Globus pallidus (tissue), 1 donor: ENCODE data around the gene SORD.
"Not testable (repeated sequence)": the region's sequence is repeated elsewhere in the genome, so short reads cannot be mapped to it uniquely, and the experiment has no call there.

ENCODE experiments used
- DNase-seq: peaks from one replicate; pipeline ENCODE4 v3.0.0-alpha.2; 2015; ENCODE audit warnings: low spot score

Gene SORD

DNA sequence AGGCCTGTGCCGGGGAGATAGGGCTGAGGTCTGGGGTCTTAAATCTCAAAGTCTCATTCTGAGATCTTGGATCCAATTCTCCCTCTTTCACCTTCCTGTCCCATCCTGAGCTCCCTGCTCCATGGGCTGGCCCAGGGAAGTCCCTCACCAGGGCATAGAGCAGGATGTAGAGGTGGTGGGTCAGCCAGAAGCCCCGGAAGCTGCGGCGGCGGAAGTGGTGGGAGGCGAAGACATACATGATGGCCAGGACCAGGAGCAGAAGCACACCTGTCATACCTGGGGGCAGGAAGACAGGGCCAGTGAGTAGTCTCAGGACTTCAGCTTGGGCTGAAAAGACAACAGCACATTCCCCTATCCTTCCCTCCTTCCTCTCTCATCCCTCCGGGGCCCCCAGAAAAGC is 74.5 kb downstream of the SORD start:
- DNase-seq: no peak

DNA sequence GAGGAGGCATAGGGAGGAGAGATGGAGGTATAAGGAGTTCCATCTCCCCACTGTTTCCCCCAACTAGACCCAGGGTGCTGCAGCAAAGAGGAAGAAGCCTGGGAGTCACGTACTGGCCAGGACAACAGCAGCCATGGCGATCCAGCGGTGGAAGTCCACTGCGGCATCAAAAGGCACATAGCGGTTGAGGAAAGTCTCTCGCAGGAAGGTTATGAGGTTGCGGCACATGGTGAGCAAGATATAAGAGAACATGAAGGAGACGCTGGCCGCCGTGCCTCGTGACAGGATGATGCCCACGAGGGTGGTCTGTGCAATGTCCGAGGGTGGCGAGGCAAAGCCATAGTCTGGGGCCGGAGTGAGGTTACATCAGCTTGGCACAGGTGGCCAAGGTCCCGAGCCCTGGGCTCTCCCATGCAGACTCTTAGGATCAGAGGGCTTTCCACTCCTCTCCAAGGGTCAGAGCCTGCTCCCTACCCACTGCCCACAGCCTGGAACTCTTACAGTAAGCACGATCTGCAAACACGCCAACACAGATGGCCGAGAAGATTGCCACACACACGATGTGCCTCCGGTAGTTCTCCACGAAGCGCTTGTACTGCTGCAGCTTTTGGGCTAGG is 76.7 kb downstream of the SORD start:
- no peak for DNase-seq

DNA sequence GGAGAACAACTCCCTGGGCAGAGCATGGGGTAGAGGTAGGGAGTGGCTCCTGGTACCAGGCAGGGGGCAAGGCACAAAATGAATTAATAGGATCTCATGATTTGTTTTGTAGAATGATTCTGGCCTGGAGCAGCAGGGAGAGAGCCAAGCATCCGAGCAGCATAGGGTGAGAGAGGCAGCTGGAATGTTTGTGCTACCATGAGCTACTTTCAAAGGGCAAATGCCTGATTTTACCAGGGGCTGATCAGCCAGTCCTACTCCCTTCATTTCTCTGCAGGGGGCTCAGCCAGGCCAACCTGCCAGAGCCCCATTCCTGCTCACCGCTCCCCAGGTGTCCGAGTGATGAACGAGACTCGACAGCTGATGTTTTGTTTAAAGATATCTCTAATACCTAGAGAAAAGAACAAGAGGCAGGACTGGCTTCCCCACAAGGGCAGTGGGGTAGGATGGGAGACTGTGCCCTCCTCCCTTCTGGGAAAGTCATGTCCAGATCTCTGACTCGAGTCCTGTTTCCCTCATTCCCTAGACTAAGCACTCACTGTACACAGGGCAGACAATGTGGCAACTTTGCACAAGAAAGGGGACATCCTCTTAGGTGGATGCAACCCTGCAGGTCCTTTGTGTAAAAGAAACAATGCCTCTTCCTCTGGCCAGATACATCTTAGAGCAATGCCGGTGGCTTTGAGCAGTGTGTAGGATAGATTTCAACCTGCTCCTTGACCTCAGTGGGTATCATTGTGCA is 78.1 kb downstream of the SORD start:
- DNase-seq: no peak

DNA sequence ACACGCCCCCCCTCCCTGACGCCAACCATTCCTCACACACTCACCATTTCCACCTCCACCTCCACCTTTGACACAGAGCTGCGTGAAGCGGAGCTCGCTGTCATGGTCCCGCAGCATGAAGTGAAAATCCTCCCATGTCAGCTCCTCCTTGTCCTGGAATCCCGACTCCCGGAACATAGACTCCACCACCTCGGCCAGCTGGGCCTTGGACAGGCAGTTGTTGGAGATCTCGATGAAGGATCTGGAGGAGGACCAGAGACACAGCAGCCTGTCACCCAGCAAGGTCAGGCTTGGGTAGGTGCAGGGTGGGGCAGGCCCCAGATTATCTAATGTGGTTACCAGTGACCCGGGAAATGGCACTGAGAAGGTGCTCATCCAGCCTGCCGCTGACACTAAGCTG is 78.8 kb downstream of the SORD start:
- DNase-seq: no peak

DNA sequence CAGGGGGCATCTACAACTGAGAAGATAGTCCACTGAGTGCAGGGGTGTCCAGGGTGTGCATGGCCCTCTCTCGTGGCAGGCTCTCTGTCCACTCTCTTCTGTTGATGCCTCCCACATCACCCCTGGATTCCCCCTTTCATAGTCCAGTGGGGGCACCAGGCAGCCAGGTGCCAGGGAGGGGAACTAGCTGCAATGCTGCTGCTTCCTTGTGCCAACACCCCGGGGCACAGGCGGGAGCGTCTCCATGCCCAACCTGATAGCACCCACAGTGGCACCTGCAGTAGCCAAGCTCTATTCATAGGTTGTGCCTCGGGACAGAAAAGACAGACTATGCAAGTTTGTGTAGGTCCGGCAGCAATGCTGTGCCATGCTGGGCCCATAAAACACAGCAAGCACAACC is 79.2 kb downstream of the SORD start:
- no peak for DNase-seq

DNA sequence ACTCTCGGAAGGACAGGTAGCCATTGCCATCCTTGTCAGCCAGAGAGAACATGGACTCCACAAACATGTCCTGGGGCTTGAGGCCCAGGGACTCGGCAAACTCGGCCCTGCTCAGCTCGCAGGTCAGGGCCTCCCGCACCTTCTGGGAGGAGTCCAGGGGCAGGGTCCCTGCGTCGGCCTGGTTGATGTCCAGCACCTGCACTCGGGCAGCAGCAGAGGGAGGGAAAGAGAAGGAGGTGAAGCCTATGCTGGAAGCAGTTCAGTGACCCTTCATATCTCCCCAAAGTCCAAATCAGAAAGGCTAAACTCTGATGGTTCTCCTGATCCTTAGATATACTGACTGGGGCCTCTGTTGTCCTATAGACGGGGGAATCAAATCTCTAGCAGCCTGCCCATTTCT is 81.2 kb downstream of the SORD start:
- DNase-seq: not testable (repeated sequence)

DNA sequence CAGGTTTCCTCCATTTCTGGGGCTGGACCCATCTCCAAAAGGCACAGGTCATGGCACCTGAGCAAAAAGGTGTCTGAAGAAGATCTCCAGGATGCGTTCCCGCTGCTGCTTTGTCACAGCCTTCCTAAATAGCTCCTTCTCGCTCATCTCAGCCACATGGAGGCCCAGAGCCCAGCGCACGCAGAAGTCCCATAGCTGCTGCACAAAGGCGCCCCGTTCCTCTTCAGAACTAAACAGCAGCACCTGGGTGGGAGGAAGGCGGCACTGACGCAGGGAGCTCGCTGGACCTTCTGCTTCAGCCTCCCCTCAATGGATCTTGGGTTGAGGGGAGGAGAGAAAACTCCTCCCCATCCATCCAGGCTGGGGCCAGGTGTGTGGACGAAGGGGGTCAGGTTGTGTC is 82.6 kb downstream of the SORD start:
- DNase-seq: no peak

DNA sequence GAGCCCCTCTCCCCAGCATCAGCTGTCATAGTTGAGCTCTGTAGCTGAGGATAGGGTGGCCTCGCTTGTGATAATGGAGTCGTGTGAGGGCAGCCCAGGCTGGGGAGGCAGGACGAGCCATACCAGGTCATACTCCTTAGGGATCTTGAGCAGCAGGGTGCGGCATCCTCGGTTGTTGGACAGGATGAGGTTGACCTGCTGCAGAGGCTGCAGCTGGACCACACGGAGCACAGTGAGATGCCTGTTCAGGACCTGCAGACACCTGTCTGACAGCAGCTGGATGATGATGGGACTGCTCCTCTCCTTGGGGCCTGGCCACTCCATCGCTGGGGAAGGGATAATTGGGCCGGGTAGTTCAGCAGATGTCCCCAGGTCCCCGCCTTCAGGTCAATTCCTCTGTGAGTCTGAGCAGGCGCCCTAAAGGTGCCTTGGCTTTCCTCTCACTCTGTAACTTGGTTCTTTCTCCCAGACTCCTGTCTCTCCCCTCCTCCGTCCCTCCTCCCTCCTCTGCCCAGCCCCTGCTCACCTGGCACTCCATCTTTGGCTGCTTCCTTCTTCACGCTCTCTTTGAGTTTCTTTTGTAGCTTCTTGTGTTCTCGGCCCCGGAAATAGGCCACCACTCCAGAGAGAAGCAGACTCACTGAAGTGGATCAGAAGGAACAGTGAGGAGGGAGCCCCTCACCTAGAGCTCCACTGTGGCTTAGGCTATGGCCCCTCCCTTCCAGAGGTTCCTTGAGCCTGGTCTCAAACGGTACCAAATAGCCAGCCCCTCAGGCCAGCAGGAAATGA is 83.2 kb downstream of the SORD start:
- no peak for DNase-seq

DNA sequence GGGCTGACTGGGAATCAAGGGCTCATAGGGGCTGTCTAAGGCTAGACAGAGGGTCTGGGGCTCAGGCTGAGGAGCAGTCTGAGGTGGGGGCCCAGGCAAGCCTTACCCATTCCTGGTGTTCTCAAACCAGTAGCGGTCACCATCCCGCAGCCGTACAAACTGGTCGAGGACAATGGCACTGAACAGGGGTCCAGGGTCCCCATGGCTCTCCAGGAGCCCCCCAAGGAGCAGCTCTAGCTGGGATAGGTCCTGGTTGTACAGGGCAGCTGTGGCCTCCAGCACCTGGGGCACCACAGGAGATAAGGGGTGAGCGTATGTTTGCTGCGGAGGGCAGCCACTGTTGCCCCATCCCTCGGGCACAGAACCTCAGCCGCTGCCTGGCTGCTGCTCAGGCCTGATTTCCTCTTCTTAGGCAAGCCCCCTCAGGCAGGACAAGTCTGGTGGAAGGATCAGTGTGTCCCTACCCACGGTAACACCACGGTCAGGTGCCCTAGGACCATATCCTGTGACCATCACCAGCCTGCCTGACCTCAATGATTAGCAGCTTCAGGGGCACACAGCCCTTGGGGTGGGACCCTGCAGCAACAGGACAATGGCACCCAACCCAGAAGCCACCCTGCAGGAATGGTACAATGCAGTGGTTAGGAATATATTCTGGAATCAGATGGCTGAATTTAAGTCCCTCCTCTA is 85.1 kb downstream of the SORD start:
- no peak for DNase-seq

DNA sequence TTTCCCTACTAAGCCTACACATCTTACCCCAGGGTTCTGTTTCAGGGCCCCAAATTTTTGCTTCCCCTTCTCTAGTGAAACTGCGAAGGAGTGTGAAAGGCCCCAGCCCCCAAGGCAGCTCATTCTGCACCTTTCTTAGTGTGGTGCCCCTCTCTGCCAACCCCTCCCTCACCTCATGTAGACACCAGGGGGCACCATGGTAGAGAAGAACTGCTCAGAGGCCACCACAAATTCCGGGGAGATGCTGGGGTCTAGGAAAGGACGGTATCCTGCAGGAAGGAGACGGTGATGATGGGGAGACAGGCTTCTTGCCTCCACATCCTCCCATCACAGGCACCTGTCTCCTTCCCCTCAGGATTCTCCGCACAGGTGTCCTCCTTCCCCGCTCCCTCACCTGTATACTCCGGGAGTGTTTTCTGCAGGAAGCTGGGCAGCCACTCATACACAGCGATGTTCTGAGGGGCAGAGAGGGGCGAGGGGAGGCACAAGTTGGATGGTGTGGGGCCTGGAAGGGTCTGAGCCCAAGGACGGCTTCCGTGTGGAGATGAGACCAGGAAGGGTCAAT is 87.3 kb downstream of the SORD start:
- no peak for DNase-seq

DNA sequence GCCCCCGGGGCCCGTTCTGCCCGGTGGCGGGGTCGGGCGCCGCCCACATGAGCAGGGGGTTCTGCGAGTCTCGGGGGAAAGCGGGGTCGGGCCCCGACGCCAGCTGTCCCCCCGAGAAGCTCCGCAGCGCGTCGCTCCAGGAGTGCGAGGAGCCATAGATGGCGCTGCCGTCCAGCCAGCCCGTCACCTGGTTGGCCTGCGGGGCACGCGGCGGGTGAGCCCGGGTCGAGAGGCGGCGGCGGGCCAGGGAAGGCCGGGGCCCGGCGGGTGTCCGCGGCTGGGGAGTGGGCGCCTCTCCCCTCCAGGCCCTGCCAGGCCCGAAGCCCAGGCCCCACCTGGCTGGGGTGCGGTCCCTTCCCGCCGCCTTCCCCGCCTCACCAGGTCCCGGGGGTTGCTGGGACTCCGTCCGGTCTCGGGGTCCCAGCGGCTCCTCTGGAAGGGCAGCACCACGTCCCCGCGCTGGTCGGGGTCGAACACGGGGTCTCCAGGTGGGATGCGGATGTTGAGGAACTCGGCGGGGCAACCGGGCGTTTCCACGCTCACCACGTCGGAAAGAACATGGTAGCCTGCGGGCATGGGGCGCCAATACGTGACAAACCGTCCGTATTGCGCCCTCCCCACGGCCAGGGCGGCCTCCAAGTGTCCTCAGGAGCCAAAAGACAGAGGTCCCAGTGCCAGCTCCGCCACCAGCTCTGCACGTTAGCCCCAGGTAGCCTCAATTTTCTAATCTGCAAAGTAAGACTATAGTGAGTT is 88.6 kb downstream of the SORD start:
- no peak for DNase-seq

DNA sequence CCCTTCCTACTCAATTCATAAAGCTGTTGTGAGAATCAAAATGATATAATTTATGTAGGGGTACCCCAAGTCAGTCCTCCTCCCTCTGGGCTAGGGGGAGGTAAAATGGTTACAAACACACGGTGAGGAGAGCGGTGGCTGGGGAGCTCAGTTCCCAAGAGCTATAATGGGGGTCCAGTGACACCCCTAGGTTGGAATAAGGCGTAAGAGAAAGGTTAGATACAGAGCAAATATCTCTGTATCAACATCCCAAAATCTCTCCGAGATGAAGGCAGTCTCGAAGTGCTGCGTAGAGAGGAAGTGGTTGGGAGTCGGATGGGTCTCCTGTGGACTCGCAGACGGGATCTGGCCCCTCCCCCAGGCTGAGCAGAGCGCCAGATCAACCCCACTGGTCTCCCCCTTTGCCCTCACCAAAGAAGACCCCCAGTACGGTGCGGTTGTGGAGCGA is 89.2 kb downstream of the SORD start:
- DNase-seq: no peak

DNA sequence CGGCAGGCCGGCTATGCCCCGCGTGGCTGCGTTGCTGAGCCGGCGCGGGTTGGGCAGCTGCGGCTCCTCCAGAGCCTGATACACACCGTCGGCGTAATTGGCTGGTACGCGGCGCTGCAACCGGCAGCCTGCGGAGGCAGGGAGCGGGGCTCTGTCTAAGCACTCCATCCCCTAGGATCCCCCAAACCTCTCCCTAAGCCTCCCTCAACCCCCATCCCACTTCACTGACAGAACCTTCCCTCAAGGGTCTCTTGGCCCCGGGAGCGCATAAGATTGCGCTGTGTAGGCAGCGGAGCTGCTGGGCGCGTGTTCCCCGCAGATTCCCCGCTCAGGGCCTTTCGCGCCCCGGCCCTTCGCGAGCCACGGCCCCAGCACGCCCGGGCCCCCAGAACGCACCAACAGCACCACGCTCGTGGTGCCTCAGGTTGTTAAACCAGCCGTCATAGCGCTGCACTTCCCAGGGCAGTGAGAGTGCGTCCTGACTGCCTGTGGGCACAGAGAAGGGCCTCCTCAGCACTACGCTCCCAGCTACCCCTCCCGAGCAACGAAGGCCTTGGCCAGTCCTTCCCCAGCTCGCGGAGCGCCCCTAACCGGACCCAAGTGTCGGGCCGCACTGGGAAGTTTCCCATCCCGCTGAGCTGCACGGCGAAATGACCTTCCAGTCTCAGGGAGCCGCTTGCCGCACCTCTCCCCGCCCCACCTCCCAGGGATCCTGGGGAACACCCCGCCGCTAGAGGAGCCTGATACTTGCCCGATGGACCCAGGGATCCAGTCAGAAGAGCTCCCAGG is 89.8 kb downstream of the SORD start:
- no peak for DNase-seq

DNA sequence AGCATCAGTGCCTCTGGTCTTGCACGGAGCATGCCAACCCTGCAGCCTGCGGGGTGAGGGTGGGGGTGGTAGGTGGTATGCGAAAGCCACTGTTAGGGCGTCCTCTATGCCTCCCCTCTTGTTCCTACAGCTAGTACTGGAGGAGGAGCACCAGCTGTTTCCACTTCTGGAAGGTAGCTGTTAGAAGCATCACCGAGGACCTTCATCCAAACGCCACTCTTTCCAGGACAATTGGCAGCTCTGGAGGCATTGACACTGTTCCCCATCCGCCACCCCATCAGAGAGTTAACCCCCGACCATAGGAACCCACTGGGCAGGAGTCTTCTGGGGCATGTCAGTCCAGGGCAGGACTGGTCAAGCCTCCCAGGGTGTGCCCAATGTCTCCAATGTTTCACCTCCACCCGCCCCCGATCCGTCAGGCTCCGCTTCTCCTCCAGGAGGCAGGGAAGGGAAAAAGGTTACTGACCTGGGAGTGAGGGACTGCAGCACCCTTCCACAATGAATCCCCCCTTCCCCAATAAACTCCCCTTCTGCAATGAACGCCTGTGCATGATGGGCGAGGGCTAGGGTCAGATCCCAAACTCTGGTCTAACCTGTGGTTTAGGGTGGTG is 90.5 kb downstream of the SORD start:
- no peak for DNase-seq

DNA sequence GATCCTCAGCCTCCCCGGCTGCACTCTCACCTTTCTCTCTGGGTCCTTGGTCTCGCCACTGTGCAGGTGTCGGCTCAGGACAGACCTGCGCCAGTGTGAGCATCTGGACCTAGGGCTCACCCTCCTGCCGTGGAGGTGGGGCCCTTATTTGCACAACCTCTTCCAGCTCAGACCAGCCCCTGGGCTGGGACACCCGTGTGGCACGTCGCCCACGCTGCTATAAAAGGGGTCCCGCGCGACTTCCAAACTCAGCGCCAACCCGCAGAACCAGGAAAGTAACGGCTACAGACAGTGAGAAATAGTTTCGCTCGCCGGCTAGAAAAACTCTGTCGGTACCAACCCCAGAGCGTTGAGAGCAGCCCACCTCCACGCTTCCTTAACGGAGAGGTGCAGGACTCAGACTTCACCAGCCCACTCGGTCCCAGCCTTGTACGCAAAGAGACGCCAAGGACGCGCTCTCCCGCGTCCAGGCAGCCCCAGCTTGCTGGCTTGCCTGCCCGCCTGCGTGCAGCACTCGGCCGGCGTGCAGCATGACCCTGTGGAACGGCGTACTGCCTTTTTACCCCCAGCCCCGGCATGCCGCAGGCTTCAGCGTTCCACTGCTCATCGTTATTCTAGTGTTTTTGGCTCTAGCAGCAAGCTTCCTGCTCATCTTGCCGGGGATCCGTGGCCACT is 91.2 kb downstream of the SORD start, which contains the start of the genes DUOX2 and DUOXA2:
Gene DUOX2 (minus strand): TSS at position 97 of the 675 bp plus-strand sequence. CDS start 761 bp downstream, outside the sequence.
Gene DUOXA2 (plus strand): TSS at position 251 of the 675 bp plus-strand sequence. CDS start 280 bp downstream, at position 531.
- no peak for DNase-seq

DNA sequence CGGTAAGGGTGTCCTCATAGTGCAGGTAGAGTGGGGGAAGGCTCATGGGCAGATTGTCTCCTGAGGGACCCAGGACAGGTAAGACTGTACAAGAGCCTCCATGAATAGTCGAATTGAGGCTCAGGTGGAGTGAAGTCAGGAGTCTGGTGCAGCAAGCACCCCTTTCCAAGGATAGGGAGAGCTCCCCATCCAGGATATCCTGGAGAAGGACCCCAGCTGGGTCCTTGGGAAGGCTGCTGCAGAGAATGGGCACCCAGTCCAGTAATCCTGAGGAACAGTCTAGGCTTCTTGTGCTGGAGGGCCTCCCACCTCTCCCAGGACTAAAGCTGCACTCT is 91.7 kb downstream of the SORD start:
- no peak for DNase-seq

DNA sequence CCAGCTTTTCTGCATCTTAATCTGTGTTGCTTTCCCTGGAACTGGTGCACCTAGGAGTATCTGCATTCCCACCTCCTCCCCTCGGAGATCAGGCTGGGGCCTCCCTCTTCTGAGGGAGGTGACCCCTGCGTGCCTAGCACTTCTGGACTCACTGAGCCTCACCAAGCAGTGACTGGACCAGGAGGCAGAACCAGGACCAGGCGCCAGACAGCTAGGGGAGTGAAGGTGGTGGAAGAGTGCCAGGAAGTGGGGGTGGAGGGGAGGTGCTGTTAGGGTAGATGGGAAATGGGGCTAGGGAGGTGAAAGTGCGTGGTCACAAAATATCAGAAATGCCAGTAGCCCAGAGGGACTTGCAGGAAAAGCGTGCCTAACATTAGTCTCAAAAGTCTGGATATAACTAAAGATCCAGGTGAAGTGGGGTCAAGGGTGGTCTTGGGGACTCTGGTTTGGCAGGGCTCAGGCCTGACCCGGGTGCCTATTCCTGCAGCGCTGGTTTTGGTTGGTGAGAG is 92.4 kb downstream of the SORD start:
- DNase-seq: no peak

DNA sequence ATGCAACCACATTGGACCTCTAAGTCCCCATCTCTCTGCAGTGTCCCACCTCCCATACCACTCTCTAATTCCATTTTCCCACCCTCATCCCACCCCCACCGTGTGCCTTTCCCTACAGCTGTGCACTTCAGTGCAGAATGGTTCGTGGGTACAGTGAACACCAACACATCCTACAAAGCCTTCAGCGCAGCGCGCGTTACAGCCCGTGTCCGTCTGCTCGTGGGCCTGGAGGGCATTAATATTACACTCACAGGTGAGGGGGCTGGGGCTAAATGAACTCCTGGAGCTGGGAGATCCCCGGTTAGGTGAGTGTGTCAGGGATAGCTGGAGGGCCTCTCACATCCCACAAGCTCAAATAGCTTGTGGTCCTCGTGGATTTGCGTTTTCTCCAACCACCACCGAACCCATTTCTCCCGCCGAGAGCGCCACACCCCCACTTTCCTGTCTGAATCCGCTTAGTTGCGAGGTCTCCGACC is 93.0 kb downstream of the SORD start:
- no peak for DNase-seq
